ENCODE measurements around the gene MRPS18B. TPM values are rescaled to one million over a fixed set of nuclear protein-coding genes. Genes with fewer than 3 reads are reported as not detected.

The MRPS18B gene
- total and polyA plus RNA-seq, 2 of the 4 experiments (the other 2 are of a cell fraction) = 51.2 to 82.3 TPM

GRCh38 chr6:30610065-30610464, 7.6 kb upstream of the MRPS18B start:
- Histone ChIP-seq H4K20me1 (ENCODE audit: insufficient read depth, low read length) (peaks cover 65% of the 10 kb centered on the region), H3K4ac (ENCODE audit: low read depth, low read length) (no peak overlapping the region), H4K91ac (ENCODE audit: insufficient read depth, low read depth, low read length) (no peak overlapping the region), H3K9me3 (ENCODE audit: control insufficient read depth, insufficient read depth, low read length) (no peaks in the 10 kb centered on the region), H3K27ac (ENCODE audit: insufficient read depth, low read length) (no peak overlapping the region), H3K9me1 (ENCODE audit: insufficient read depth, low read length) (peaks cover 10% of the 10 kb centered on the region; the same call in 1 of the 2 replicates), H4K5ac (ENCODE audit: low read depth, low read length) (no peak overlapping the region), H3K79me1 (ENCODE audit: low read depth in 1 of 2, low read length in 2 of 2) (peaks cover 43 to 60% of the 10 kb centered on the region in 2 experiments), H2BK15ac (ENCODE audit: low read depth, low read length) (no peak overlapping the region), H3K18ac (ENCODE audit: low read depth, low read length) (no peak overlapping the region), H3K9ac (ENCODE audit: low read depth, low read length) (no peak overlapping the region), H2AK5ac (ENCODE audit: low read depth, low read length) (no peak overlapping the region), H3K36me3 (ENCODE audit: control insufficient read depth, insufficient read depth, low read length) (peaks cover 40% of the 10 kb centered on the region), H2BK5ac (ENCODE audit: low read depth, low read length, poor library complexity, severe bottlenecking) (no peak overlapping the region), H2AFZ (replicated peaks; ENCODE audit: low read length, poor library complexity) (no peak overlapping the region), H3K23ac (ENCODE audit: low read depth, low read length) (no peak overlapping the region), H3K14ac (replicated peaks; ENCODE audit: low read depth, low read length) (no peak overlapping the region), H4K8ac (ENCODE audit: low read depth in 2 of 2, low read length in 2 of 2) (0 out of 4 replicates have a peak overlapping the region, but pooled peaks of 1 of the 2 experiments have one; percentile 23), H2AK9ac (replicated peaks; ENCODE audit: low read depth, low read length, poor library complexity) (no peak overlapping the region), H3K27me3 (ENCODE audit: control insufficient read depth, insufficient read depth, low read length) (no peaks in the 10 kb centered on the region), H3K4me3 (ENCODE audit: insufficient read depth, low read depth, low read length) (no peak overlapping the region), H2BK20ac (ENCODE audit: low read depth, low read length) (no peak overlapping the region), H3K4me2 (ENCODE audit: low read depth, low read length) (no peak overlapping the region), H2BK120ac (ENCODE audit: low read depth, low read length) (no peak overlapping the region), H3K4me1 (ENCODE audit: control insufficient read depth, insufficient read depth, low read length) (peaks cover 6% of the 10 kb centered on the region), H3K56ac (ENCODE audit: extremely low read depth, insufficient read depth, low read length) (no peak overlapping the region)
- no peak for TF ChIP-seq MAZ (IDR thresholded peaks at IDR 0.05; ENCODE audit: borderline replicate concordance, low read depth, low read length)
- no peak for TF ChIP-seq FOS (IDR thresholded peaks at IDR 0.05; ENCODE audit: low read depth, low read length)
- TF ChIP-seq CEBPB (IDR thresholded peaks at IDR 0.05; ENCODE audit: low read depth, low read length) = no peak
- TF ChIP-seq POLR2A (IDR thresholded peaks at IDR 0.05; ENCODE audit: low read depth, low read length) = no peak
- TF ChIP-seq CTCF (conservative IDR thresholded peaks at IDR 0.05; ENCODE audit: low read depth, low read length) = no peak
- no peak for TF ChIP-seq USF2 (IDR thresholded peaks at IDR 0.05; ENCODE audit: low read depth, low read length)
- no peak for TF ChIP-seq CHD1 (IDR thresholded peaks at IDR 0.05; ENCODE audit: low read depth, low read length)
- TF ChIP-seq SMC3 (IDR thresholded peaks at IDR 0.05; ENCODE audit: low read depth, low read length) = no peak
- TF ChIP-seq MXI1 (IDR thresholded peaks at IDR 0.05; ENCODE audit: borderline replicate concordance, low read depth, low read length) = no peak
- TF ChIP-seq RCOR1 (IDR thresholded peaks at IDR 0.05; ENCODE audit: insufficient replicate concordance, low read length) = no peak
- no peak for TF ChIP-seq RFX5 (IDR thresholded peaks at IDR 0.05; ENCODE audit: low read depth, low read length)
- TF ChIP-seq RAD21 (IDR thresholded peaks at IDR 0.05; ENCODE audit: low read length) = no peak
- TF ChIP-seq MAFK (IDR thresholded peaks at IDR 0.05; ENCODE audit: low read depth, low read length) = no peak
- TF ChIP-seq NFE2L2 (IDR thresholded peaks at IDR 0.05; ENCODE audit: low read depth, low read length) = no peak
- no peak for TF ChIP-seq ELK1 (IDR thresholded peaks at IDR 0.05; ENCODE audit: borderline replicate concordance, low read depth, low read length)
- no peak for TF ChIP-seq BHLHE40 (IDR thresholded peaks at IDR 0.05; ENCODE audit: low read depth, low read length)
- dilution Hi-C loops (cut with HindIII; ENCODE audit: low sequenced_read_pairs, unreplicated experiment) (no loop called here), in situ Hi-C loops (cut with MboI; ENCODE audit: low sequenced_read_pairs) (no loop called here), intact Hi-C loops (cut with micrococcal nuclease) (no loop called here)
- ChIA-PET CTCF (interaction anchor here (1.0 to 1.2 kb wide), 2 partner anchors 9 to 13 kb away, joined by 3 to 5 read pairs; no protein-coding TSS in a partner anchor), POLR2A (ENCODE audit: unreplicated experiment) (interaction anchor here (0.6 kb wide), 1 partner anchor 36 kb away, joined by 9 read pairs; no protein-coding TSS in a partner anchor)
- DNase-seq = no peak
- BruUV-seq (replicated peaks) = no TSS peak
- no peak for ATAC-seq (ENCODE audit: low read depth)
- WGBS, 2 experiments (ENCODE audit: extremely low coverage in 2 of 2, insufficient read length in 1 of 2) = no CpG with 5 or more reads among the region's 4 CpGs

Measured in IMR-90 (cell line).